GM23338 (cell line): Measurements from ENCODE around the gene CNN2. TPM values are rescaled to one million over a fixed set of nuclear protein-coding genes. Genes with fewer than 3 reads are reported as not detected.

ENCODE experiments used
- ATAC-seq: fragments of 200-7000 bp; cut with Tn5 transposase; 3 replicates; pipeline ENCODE4 v1.9.1; 2020
- DNase-seq: peaks from one replicate; pipeline ENCODE4 v3.0.0-alpha.2; 2015; ENCODE audit warnings: low spot score
- H2AFZ ChIP-seq: fragments of 200-600 bp; sonication (generic); 2 replicates; pipeline ENCODE4 v1.8.0; 2016; ENCODE audit warnings: antibody characterized with exemption, mild to moderate bottlenecking, moderate library complexity
- H3F3A ChIP-seq: fragments of 200-600 bp; sonication (generic); replicated peaks from 2 replicates; pipeline ENCODE4 v1.8.0; 2017; ENCODE audit warnings: antibody characterized with exemption, mixed run types, low read depth
- H3K27ac ChIP-seq: fragments of 200-600 bp; sonication (generic); 2 replicates; pipeline ENCODE4 v1.6.1; 2016; ENCODE audit warnings: low read depth
- H3K27me3 ChIP-seq: fragments of 200-600 bp; sonication (generic); 2 replicates; pipeline ENCODE4 v1.8.0; 2016; ENCODE audit warnings: mild to moderate bottlenecking, mixed run types, moderate library complexity; ENCODE audit not compliant: insufficient read depth
- H3K36me3 ChIP-seq: fragments of 200-600 bp; sonication (generic); 2 replicates; pipeline ENCODE4 v1.8.0; 2016; ENCODE audit warnings: mild to moderate bottlenecking; ENCODE audit not compliant: insufficient read depth
- H3K4me1 ChIP-seq: fragments of 200-600 bp; sonication (generic); 2 replicates; pipeline ENCODE4 v1.8.0; 2016; ENCODE audit warnings: mild to moderate bottlenecking, moderate library complexity; ENCODE audit not compliant: insufficient read depth
- H3K4me2 ChIP-seq: fragments of 200-600 bp; sonication (generic); 2 replicates; pipeline ENCODE4 v1.7.1; 2017; ENCODE audit warnings: mixed run types
- H3K4me3 ChIP-seq: fragments of 200-600 bp; sonication (generic); 2 replicates; pipeline ENCODE4 v1.6.1; 2016; ENCODE audit warnings: mixed run types
- H3K79me2 ChIP-seq: fragments of 200-600 bp; sonication (generic); replicated peaks from 2 replicates; pipeline ENCODE4 v1.8.0; 2017; ENCODE audit warnings: mild to moderate bottlenecking; ENCODE audit not compliant: insufficient read depth
- H3K9me2 ChIP-seq: fragments of 200-600 bp; sonication (generic); 2 replicates; pipeline ENCODE4 v1.8.0; 2017; ENCODE audit not compliant: insufficient read depth
- H4K20me1 ChIP-seq: fragments of 200-600 bp; sonication (generic); replicated peaks from 2 replicates; pipeline ENCODE4 v1.8.0; 2017; ENCODE audit warnings: mild to moderate bottlenecking; ENCODE audit not compliant: insufficient read depth
- H3K27ac Mint-ChIP-seq: 2 replicates; pipeline ENCODE4 v1.8.0; 2020; ENCODE audit warnings: inconsistent platforms, mild to moderate bottlenecking, moderate library complexity, mixed read lengths
- H3K27me3 Mint-ChIP-seq: 3 replicates; pipeline ENCODE4 v1.8.0; 2022; ENCODE audit warnings: low read depth, mild to moderate bottlenecking, moderate library complexity, mixed read lengths, inconsistent platforms; ENCODE audit not compliant: insufficient read depth, poor library complexity
- H3K36me3 Mint-ChIP-seq: 3 replicates; pipeline ENCODE4 v1.8.0; 2021; ENCODE audit warnings: low read depth, mild to moderate bottlenecking, inconsistent platforms, moderate library complexity, mixed read lengths
- H3K4me1 Mint-ChIP-seq: 3 replicates; pipeline ENCODE4 v1.8.0; 2020; ENCODE audit warnings: mild to moderate bottlenecking, inconsistent platforms, mixed read lengths
- H3K4me3 Mint-ChIP-seq: 3 replicates; pipeline ENCODE4 v1.8.0; 2021; ENCODE audit warnings: moderate library complexity, mild to moderate bottlenecking, inconsistent platforms, mixed read lengths
- H3K9me3 Mint-ChIP-seq: 3 replicates; pipeline ENCODE4 v1.8.0; 2020; ENCODE audit warnings: moderate library complexity, mild to moderate bottlenecking, inconsistent platforms, mixed read lengths
- CREB1 ChIP-seq: fragments of 250-450 bp; sonication (Bioruptor Pico); IDR thresholded peaks from 2 replicates; pipeline ENCODE4 v1.5.0; 2020; ENCODE audit warnings: low read depth, mild to moderate bottlenecking, moderate library complexity
- EZH2 ChIP-seq: fragments of 200-600 bp; sonication (generic); IDR thresholded peaks from one replicate; pipeline ENCODE4 v1.8.0; 2017; ENCODE audit warnings: antibody characterized with exemption, mild to moderate bottlenecking, low read depth; ENCODE audit not compliant: unreplicated experiment
- JUNB ChIP-seq: IDR thresholded peaks from one replicate; pipeline ENCODE4 v1.6.1; 2016; ENCODE audit warnings: antibody characterized with exemption; ENCODE audit not compliant: unreplicated experiment
- NANOG ChIP-seq: IDR thresholded peaks from 2 replicates; pipeline ENCODE4 v1.6.1; 2016; ENCODE audit warnings: antibody characterized with exemption, borderline replicate concordance
- POLR2AphosphoS5 ChIP-seq: IDR thresholded peaks from 2 replicates; pipeline ENCODE4 v1.6.1; 2016; ENCODE audit warnings: antibody characterized with exemption, low read depth
- STAT1 ChIP-seq: IDR thresholded peaks from one replicate; pipeline ENCODE4 v1.6.1; 2016; ENCODE audit warnings: antibody characterized with exemption; ENCODE audit not compliant: unreplicated experiment
- ZNF331 ChIP-seq: fragments of 250-450 bp; sonication (Bioruptor Pico); IDR thresholded peaks from 2 replicates; pipeline ENCODE4 v1.5.0; 2020; ENCODE audit warnings: low read depth, mild to moderate bottlenecking, moderate library complexity
- ZNF462 ChIP-seq: fragments of 250-450 bp; sonication (Bioruptor Pico); IDR thresholded peaks from 2 replicates; pipeline ENCODE4 v1.5.0; 2020; ENCODE audit warnings: mild to moderate bottlenecking, moderate library complexity
- polyA plus RNA-seq: library from polyadenylated mRNA; unstranded; fragments of >200 nt; fragmentation: Nextera tagmentation; extraction: Ambion mirVana; gene quantifications from 2 replicates; pipeline ENCODE4 v1.2.1, GENCODE V29; 2016
- total RNA-seq: library from RNA; depleted of rRNA; stranded (reverse); fragments of >200 nt; shearing (Covaris generic); gene quantifications from 2 replicates; pipeline ENCODE4 v1.2.3, GENCODE V29; 2014

Gene CNN2
- total and polyA plus RNA-seq, 2 experiments from 2014 or later, result 330 to 392 TPM

GRCh38 chr19:1049800-1050199 lies 23.4 kb downstream of the CNN2 start (continued):
- TF ChIP-seq ZNF462 (CRISPR knock-in tag) (no peak), NANOG (no peak), EZH2 (no peak), ZNF331 (CRISPR knock-in tag) (no peak), POLR2AphosphoS5 (no peak)

DNA sequence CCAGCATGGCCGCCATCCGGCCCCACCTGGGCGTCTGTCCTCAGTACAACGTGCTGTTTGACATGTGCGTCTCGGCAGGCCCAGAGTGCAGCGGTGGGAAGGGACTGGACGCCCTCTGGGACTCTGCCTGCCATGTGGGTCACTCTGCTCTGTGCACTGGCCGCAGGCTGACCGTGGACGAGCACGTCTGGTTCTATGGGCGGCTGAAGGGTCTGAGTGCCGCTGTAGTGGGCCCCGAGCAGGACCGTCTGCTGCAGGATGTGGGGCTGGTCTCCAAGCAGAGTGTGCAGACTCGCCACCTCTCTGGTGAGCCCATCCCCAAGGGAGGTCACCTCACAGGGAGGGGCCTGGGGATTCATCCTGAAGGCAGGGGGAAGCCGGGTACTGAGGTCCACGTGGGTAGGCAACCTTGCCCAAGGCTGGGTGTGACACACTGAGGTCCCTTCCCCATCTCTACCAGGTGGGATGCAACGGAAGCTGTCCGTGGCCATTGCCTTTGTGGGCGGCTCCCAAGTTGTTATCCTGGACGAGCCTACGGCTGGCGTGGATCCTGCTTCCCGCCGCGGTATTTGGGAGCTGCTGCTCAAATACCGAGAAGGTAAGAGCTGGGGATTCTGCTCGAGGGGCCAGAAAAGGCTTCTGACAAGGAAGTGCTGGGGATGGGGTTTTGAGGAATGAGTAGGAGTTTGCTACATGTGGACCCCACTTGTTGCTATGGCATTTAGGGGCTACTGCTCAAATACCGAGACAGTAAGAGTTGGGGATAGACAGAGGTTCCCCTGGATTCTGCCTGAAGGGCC lies 24.8 kb downstream of the CNN2 start:
- Histone ChIP-seq H4K20me1 (no peaks in the 10 kb centered on the region), H3K36me3 (no peaks in the 10 kb centered on the region), H2AFZ (no peak overlapping the region), H3K4me2 (no peak overlapping the region), H3K27me3 (no peaks in the 10 kb centered on the region), H3F3A (no peaks in the 10 kb centered on the region), H3K27ac (no peak overlapping the region), H3K4me3 (no peak overlapping the region), H3K79me2 (no peaks in the 10 kb centered on the region), H3K4me1 (no peaks in the 10 kb centered on the region), H3K9me2 (no peaks in the 10 kb centered on the region)
- peaks cover 18% of the 10 kb centered on the region for H3K36me3 Mint-ChIP-seq
- ATAC-seq (no peak), DNase-seq (no peak)
- no peaks in the 10 kb centered on the region for H3K4me1 Mint-ChIP-seq
- peaks cover 7% of the 10 kb centered on the region; the same call in 2 of the 3 replicates for H3K9me3 Mint-ChIP-seq
- H3K27me3 Mint-ChIP-seq, result peaks cover 19% of the 10 kb centered on the region
- TF ChIP-seq ZNF462 (CRISPR knock-in tag), result no peak
- TF ChIP-seq STAT1, result no peak
- TF ChIP-seq CREB1 (CRISPR knock-in tag), result no peak
- no peak for TF ChIP-seq JUNB
- H3K27ac Mint-ChIP-seq, result no peak overlapping the region
- H3K4me3 Mint-ChIP-seq, result no peak overlapping the region
